Sciatic nerve (tissue), 2 donors: ENCODE results near the gene POR. TPM values are rescaled to one million over a fixed set of nuclear protein-coding genes. Genes with fewer than 3 reads are reported as not detected.
"Not testable (repeated sequence)": the region's sequence is repeated elsewhere in the genome, so short reads cannot be mapped to it uniquely, and the experiment has no call there.

Source experiments
- ATAC-seq: fragments of 200-7000 bp; cut with Tn5 transposase; one replicate; pipeline ENCODE4 v1.9.1; 2020; ENCODE audit warnings: mild to moderate bottlenecking, moderate library complexity
- DNase-seq: peaks from one replicate; pipeline ENCODE4 v3.0.0-alpha.2; 2020; ENCODE audit warnings: low spot score
- intact Hi-C: fragments of 100-400 bp; cut with DNase I; formaldehyde crosslinking; loops from one replicate; pipeline ENCODE4 v1.14.2; 2022
- total RNA-seq: library from RNA; stranded (reverse); fragmentation: NEBNext Ultra II Directional; extraction: Animal tissue kit (Norgen Biotek cat#: 25700); gene quantifications from one replicate; pipeline ENCODE4 v1.2.1, GENCODE V29; 2021
- donor health status: DM: no; HTN: no; CAD: no.
- donor health status: DM: no; HTN: no; CAD: no.

The POR gene
- total RNA-seq, 1 donor from 2014 or later, result 89.2 TPM

DNA sequence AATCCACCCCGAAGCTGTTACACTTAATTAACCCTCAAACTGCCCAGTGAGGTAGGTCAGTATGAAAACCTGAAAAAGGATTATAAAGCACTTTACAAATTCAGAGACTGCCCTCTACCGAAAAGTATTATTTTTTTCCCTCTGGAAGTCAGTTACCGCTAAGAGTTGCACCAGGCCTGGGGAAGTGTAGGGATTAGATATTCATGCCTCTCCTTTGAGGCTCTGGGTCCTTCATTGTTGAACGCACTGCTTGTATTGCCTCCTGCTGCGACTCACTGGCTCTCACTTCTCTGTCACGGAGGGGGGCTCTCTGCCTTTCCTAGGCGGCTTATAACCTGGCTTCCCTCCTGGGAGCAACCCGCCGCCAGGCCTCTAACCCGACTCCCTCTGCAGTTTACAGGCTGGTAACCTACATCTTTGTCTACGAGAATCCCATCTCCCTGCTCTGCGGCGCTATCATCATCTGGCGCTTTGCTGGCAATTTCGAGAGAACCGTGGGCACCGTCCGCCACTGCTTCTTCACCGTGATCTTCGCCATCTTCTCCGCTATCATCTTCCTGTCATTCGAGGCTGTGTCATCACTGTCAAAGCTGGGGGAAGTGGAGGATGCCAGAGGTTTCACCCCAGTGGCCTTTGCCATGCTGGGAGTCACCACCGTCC, 33.4 kb upstream of the POR start:
- intact Hi-C loops, result no loop called here
- no peak for ATAC-seq
- no peak for DNase-seq

DNA sequence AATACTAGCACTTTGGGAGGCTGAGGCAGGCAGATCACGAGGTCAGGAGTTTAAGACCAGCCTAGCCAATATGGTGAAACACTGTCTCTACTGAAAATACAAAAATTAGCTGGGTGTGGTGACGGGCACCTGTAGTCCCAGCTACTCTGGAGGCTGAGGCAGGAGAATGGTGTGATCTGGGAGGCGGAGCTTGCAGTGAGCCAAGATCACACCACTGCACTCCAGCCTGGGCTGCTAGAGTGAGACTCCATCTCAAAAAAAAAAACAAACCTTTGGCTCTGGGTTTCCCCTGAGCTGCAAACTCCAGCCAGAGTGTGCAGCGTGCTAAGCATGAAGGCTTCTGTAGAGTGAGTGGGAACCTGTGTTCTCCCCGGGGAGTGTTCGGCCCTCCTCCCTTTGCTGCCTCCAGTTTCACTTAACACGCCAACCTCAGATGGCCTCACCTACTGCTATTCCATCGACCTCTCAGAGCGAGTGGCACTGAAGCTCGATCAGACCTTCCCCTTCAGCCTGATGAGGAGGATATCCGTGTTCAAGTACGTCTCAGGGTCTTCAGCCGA, 31.6 kb upstream of the POR start:
- DNase-seq, intact Hi-C loops, ATAC-seq: not testable (repeated sequence)

DNA sequence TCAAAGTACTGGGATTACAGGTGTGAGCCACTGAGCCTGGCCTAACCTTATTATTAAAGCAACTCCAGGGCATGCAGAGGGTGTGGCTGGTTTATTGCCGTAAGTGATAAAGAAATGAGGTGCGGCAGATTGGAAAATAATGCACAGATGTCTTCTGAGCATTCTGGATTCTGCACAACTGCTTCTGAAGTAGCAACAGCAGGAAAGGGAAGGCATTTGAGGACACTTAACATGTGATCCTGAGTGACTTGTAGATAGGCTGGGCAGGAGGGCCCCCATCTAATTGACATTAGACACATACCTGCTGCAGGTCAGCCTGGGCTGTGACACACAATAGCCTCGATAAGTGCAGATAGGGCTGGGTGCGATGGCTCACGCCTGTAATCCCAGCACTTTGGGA, 30.5 kb upstream of the POR start:
- intact Hi-C loops, result no loop called here
- DNase-seq, result no peak
- no peak for ATAC-seq

DNA sequence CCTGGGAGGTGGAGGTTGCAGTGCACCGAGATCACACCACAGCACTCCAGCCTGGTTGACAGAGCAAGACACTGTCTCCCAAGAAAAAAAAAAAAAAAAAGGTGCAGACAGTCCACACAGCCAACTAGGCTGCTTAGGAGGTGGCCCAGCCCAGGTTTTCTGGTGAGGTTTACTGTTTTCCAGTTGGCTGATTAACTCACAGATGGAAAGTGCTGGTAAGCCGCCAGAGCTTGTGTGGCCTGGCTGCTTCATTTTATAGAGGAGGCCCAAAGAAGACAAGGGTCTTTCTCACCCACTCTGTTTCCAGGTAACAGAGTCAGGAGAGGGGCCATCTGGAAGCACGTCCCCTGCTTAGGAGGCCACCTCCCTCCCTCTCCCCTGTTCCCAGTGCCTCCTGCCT, 29.9 kb upstream of the POR start:
- intact Hi-C loops, result no loop called here
- DNase-seq (no peak), ATAC-seq (no peak)

DNA sequence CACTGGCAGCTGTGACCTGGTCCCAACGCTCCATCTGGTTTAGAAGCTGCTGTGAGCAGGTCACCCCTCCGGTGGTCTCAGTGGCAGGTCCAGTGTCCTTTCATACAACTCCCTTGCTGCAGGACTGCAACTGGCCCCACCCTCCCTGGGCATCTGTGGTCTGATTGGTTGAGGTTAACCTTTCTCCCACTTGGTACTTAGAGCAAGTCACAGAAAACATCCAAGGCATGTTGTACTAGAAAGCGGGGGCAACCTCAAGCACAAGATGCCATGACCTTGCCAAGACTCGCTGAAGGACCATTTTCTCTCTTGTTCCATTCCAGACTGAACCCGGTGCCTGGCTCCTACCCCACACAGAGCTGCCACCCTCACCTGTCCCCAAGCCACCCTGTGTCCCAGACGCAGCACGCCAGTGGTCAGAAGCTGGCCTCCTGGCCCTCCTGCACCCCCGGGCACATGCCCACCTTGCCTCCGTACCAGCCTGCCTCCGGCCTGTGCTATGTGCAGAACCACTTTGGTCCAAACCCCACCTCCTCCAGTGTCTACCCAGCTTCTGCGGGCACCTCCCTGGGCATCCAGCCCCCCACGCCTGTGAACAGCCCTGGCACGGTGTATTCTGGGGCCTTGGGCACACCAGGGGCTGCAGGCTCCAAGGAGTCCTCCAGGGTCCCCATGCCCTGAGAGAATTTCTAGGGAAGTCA, 27.1 kb upstream of the POR start:
- DNase-seq (no peak), ATAC-seq (no peak)
- intact Hi-C loops, result no loop called here

DNA sequence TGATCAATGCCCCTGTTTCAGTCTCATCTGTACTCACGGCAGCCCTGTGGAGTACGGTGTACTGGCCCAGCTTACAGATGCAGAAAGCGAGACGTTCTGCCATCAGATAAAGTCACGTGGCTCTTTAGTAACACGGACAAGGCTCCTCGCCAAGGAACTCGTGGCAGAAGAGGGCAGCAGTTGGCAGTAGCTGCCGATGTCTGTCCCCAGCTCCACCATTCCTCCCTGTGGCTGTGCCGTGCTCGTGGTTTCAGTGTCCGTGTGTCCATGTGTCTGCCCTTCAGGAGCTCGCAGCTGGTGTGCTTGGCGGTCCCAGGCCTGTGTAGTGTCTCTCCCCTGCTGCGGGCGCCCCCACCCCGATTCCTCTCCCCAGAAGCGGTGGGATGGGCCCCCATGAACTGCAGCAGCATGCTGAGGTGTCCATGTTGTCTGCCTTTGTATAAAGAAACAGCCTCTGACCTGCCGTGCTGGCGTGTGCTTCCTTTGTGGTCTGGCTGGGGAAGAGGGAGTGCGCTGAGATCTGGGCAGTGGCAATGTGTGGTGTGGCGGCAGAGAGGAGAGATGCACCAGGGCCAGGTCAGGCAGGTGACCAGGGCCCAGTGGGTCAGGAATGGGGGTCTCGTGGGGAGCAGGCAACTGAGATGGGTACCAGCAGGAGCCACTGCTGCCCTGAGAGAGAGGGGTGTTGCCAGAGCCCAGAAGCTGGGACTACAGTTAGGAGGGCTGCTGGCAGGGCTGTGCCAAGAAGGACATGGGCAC, 26.3 kb upstream of the POR start:
- ATAC-seq (no peak), DNase-seq (no peak)
- intact Hi-C loops, result no loop called here

DNA sequence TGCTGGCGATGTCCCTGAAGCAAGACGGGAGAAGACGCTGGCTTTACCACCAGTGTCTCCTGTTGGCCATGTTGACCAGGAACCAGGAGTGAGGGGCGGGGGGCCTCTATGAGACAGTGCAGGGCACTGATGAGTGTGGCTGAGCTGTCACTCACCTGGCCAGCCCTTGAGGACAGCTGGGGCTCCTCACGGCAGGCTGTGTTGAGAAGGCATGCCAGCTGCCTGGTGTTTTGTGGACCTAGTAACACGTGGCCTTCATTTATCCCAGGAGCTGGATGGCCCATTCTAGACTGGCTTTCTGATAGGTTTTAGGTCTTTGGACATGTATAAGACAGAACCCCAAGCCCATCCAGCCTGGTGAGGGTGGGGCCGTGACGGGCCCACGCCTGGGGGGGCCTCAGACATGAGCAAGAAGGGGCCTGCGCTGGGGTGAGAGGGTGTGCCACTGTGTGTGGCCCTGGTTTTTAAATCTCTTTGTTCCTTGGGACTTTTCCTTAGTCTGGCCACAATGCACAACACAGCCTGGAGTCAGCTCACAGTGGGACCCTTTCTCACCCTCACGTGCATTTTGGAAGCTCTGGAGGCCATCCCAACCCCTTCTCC, 25.6 kb upstream of the POR start:
- DNase-seq (no peak), ATAC-seq (no peak)
- intact Hi-C loops, result no loop called here

DNA sequence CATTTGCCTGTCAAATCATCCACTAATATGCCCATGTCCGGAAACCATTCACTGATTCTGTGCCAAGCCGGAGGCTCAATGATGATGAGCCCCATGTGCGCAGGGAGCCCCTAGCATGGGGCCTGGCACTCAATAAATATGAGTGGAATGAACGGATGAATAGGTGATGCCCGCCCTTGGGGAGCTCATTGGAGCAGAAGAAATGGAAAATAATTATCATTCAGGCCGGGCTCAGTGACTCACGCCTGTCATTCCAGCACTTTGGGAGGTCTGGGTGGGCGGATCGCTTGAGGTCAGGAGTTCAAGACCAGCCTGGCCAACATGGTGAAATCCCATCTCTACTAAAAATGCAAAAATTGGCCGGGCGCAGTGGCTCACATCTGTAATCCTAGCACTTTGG, 25.1 kb upstream of the POR start:
- DNase-seq (no peak), ATAC-seq (peak; percentile 23)
- intact Hi-C loops, result no loop called here

DNA sequence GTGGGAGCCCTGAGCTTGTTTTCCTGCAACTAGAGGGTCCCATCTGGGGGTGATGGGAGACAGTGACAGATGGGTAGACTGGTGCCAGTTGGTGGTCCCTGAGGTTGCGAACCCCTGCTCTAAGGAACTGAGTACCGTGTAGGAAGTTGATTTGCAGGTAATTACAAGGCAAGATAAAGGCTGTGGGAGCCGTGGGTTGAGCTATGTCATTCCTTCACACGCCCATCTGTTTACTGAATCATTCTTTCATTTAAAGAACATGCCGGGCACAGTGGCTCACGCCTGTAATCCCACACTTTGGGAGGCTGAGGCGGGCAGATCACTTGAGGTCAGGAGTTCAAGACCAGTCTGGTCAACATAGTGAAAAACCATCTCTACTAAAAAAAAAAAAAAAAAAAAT, 23.7 kb upstream of the POR start:
- intact Hi-C loops, DNase-seq, ATAC-seq: not testable (repeated sequence)

DNA sequence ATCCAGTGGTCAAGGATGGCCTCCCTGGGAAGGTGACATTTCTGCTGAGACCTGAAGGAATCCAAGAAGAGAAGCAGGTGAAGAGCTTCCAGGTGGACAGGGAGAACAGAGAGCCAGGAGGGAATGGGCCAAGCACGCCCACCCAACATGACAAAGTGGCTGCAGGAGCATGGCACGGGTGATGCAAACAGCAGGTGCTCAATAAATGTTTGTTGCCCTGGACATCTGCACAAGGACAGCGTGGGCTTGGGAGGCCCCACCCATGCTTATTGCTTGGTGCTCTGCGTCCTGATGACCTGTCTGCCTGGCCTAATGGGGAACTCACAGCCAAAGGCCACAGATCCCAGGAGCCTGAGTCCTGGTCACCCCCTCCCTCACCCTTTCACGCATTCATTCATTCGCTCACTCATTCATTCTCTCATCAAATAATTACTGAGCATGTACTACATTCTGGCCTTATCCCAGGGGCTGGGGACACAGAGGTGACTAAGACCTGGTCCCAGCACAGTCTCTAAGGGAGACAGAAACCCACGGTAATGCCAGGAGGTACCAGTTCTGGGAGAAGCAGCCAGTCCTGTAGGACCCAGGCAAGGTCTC, 23.0 kb upstream of the POR start:
- ATAC-seq, result no peak
- intact Hi-C loops, result no loop called here
- no peak for DNase-seq

DNA sequence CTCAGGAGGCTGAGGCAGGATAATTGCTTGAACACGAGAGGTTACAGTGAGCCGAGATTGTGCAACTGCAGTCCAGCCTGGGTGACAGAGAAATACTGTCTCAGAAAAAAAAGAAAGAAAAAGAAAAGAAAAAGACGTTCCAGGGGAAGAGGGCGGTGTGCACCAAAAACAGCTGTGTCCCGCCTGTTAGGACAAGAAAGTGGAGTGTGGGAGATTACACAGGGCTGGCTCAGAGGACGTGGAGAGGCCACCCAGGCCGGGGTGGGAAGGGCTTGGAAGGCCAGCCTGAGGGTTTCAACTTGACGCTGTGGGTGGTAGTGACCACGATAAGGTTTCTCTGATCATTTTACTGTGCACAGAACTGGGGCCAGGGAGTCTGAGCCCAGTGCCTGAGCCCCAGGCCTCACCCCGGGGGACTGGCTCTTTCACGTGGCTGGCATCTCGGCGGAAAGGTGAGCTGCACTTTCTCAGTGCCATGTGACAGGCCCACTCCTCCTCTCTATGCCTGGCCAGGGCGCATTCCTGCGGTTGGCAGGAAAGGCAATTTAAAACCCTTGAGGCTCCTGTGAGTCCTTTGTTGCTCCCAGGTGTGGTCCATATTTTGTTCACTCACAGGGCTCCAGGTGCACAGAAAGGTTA, 22.2 kb upstream of the POR start:
- DNase-seq (peak; percentile 71), ATAC-seq (peak; percentile 93)
- intact Hi-C loops, result no loop called here

DNA sequence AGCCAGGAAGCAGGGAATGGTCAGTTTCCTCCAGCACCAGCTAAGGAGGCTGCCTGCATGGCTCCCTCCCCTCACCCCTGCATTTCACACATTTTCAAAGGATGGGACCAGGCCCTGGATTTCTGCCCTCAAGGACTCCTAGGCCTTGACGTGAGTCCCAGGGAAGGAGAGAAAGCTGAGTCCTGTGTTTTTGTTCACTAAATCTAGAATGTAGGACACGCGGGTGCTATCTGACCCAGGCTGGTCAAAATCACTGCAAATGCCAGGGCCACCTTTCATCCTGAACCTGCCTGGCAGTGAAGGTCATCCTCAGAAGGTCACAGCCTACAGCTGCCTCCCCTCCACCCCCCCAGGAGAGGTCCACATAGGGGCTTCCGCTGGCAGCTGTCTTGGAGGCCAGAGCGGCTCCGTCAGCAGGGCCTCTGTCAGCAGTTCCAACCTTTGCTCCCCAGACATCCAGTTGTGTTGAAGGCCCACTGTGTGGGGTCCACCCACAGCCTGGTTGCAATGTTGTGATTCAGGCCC, 18.1 kb upstream of the POR start:
- DNase-seq, result no peak
- intact Hi-C loops, result no loop called here
- ATAC-seq, result no peak

DNA sequence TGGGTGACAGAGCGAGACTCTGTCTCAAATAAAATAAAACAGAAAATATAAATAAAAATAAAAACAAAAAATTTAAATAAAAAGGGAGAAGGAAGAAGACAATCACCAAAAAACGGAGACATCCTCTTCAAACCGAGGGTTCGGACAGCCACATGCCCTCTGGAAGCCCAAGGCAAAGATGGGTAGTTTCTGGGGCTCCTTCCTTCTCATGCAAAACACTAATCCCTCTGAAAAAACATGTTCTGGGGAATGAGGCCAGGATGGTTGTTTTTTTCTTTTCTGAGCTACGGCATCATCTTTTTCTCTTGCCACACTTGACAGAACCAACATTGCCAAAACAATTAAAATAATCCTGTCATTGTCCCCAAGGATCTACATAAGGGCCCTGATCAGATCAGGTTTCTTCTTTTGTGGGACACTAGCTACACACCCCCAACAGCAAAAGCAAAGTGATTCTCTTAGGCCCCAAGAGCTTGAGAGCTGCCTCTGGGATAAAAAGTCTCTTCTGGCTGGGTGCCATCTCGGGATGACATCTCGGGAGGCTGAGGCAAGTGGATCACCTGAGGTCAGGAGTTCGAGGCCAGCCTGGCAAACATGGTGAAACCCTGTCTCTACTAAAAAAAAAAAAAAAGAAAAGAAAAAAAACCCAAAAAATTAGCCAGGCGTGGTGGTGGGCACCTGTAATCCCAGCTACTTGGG, 14.2 kb upstream of the POR start:
- ATAC-seq (no peak), DNase-seq (no peak)
- intact Hi-C loops, result no loop called here

DNA sequence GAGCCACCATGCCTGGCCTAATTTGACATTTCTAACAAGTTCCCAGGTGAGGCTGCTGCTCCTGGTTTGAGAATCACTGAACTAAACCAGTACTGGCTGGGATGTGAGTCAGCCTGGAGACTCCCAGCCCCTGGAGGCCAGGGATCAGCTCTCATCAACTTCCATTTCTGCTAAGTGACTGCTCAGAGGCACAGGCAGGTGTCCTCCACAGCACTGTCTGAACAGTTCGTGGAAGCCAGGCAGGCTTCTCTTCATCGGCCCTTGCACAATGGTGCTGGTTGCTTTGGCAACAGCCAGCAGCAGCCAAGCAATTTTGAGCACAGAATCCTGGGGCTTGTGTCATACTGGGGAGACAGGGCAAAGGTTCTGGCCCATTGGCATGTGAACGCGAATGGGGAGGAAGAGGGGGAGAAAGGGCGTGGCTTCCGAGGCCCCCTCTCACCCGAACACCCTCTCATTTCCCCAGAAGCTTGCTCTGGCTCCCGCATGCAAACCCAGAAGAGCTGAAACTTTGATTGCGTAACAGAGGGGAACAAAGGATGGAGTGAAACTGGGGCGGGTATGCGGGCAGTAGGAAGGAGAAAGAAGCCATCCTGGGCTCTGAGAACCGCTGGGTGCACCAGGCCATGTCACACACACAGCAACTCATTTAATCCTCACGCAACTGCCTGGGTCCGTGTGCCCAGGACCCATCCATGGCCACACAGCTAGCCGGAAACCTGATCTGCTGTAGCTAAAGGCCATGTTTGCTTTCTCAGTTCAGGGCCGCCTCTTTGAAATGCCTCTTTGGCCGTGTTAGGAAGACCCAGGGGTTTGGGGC, 9.0 kb upstream of the POR start:
- ATAC-seq, result peak; percentile 96
- peak; percentile 87 for DNase-seq
- intact Hi-C loops, result no loop called here

DNA sequence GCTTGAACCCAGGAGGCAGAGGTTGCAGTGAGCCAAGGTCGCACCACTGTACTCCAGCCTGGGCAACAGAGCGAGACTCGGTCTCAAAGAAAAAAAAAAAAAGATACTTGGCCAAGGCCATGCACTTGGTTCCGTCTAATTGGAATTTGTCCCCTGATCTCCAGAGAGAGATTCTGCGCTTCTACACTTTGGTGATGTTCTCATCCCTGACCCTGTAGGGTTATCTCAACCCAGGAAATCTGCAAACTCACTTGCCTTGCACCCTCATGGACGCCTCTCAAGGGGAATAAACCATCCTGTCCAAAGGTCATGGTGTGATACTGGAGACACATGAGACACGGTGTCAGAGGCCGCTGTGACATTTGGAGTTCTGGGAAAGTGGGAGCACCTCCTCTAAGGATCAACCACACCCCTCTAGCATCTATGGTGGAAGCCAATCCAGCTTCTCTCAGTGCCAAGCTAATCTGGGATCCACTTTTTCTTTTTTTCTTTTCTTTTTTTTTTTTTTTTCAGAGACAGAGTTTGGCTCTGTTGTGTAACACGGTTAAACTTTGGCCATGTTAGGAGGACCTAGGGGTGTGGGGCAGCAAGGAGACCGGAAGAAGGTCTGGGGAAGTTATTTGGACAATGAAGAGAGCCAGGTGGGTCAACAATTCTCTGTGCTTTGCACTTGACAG, 7.8 kb upstream of the POR start:
- peak; percentile 28 for ATAC-seq
- no peak for DNase-seq
- intact Hi-C loops, result no loop called here

DNA sequence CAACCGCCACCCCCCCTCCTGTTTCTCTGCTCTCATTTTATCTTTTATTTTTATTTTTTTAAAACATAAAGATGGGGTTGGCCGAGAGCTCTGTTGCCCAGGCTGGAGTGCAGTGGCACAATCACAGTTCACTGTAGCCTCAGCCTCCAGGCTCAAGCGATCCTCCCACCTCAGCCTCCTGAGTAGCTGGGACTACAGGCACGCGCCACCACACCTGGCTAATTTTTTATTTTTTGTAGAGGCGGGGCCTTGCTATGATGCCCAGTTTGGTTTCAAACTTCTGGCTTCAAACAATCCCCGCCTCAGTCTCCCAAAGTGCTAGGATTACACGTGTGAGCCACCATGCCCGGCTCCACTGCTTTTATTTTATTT, 7.3 kb upstream of the POR start:
- intact Hi-C loops, ATAC-seq, DNase-seq: not testable (repeated sequence)
